Breast epithelium (tissue), 4 donors: ENCODE results near the gene RCOR1. TPM values are rescaled to one million over a fixed set of nuclear protein-coding genes. Genes with fewer than 3 reads are reported as not detected.

Source experiments
- DNase-seq, 2 donors: peaks; one replicate each; pipeline ENCODE4 v3.0.0-alpha.2; 2019; ENCODE audit warnings: low spot score in 2 of 2
- H3K27ac ChIP-seq, 2 donors: fragments of 200-600 bp; sonication (generic) in 1 of 2; one replicate each; pipeline ENCODE4 v1.5.1; 2016 to 2019; ENCODE audit warnings: mild to moderate bottlenecking in 1 of 2
- H3K27me3 ChIP-seq, 2 donors: fragments of 200-600 bp; sonication (generic) in 1 of 2; one replicate each; pipeline versions ENCODE4 v1.5.1 to v1.6.0; 2017 to 2019; ENCODE audit warnings: control low read depth in 1 of 2, mild to moderate bottlenecking in 1 of 2
- H3K36me3 ChIP-seq: fragments of 200-600 bp; one replicate; pipeline ENCODE4 v1.5.1; 2019
- H3K4me1 ChIP-seq, 2 donors: fragments of 200-600 bp; sonication (generic); one replicate each; pipeline ENCODE4 v1.5.1; 2016 to 2019; ENCODE audit warnings: control low read depth in 1 of 2
- H3K4me3 ChIP-seq, 3 donors: fragments of 200-600 bp; sonication (generic); 1 replicate in 2 of 3; 2 replicates in 1 of 3; pipeline ENCODE4 v1.5.1; 2016 to 2019; ENCODE audit warnings: mild to moderate bottlenecking in 3 of 3, moderate library complexity in 2 of 3
- H3K9me3 ChIP-seq, 2 donors: fragments of 200-600 bp; sonication (generic) in 1 of 2; one replicate each; pipeline ENCODE4 v1.5.1; 2016 to 2019; ENCODE audit warnings: control low read depth in 1 of 2
- CTCF ChIP-seq, 3 donors: fragments of 450-650 bp; IDR thresholded peaks; one replicate each; pipeline ENCODE4 v1.5.1; 2016 to 2017; ENCODE audit warnings: antibody characterized with exemption in 3 of 3, mild to moderate bottlenecking in 3 of 3, moderate library complexity in 3 of 3
- POLR2A ChIP-seq: fragments of 450-650 bp; IDR thresholded peaks from one replicate; pipeline ENCODE4 v1.6.1; 2016; ENCODE audit warnings: antibody characterized with exemption, mild to moderate bottlenecking, moderate library complexity
- POLR2AphosphoS5 ChIP-seq, 3 donors: sonication (generic); formaldehyde crosslinking; IDR thresholded peaks; one replicate each; pipeline ENCODE4 v1.6.1; 2017; ENCODE audit warnings: antibody characterized with exemption in 3 of 3
- intact Hi-C: fragments of 100-400 bp; cut with DNase I; formaldehyde crosslinking; loops from one replicate; pipeline ENCODE4 v1.15.1; 2023; ENCODE audit warnings: low total_unique reads
- total RNA-seq, 3 donors: library from RNA; depleted of rRNA; stranded (reverse); fragments of >200 nt; gene quantifications; one replicate each; pipeline ENCODE4 v1.1.0, GENCODE V29; 2016

RCOR1 gene
- total RNA-seq, 3 donors from 2014 or later: 15.7 to 21.8 (median 20.3) TPM

DNA sequence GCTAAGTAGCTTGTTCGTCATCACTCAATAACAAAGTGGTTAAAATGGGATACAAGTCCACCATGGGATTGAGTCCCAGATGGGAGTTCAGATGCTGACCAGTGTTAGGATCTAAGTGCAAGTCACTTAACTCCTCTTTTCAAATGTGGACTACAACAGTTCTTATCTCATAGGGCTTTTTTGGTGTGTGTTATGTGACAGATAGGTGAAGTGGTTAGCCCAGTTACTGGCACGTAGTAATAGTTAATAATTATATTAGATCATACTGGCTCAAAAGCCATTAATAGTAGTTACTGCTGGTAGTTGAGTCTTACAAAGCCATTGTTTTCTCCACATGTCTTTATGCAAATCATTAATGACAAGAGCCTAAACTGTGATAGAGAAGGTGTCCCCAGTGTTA lies 73.2 kb downstream of the RCOR1 start:
- Histone ChIP-seq H3K4me3 (no peak overlapping the region), H3K27ac (no peak overlapping the region), H3K27me3 (no peaks in the 10 kb centered on the region), H3K9me3 (no peaks in the 10 kb centered on the region), H3K4me1 (no peaks in the 10 kb centered on the region), H3K36me3 (no peaks in the 10 kb centered on the region)
- intact Hi-C loops: no loop called here
- TF ChIP-seq POLR2AphosphoS5 (IDR thresholded peaks at IDR 0.05) (no peak), CTCF (IDR thresholded peaks at IDR 0.05) (no peak), POLR2A (no peak)
- DNase-seq: no peak

DNA sequence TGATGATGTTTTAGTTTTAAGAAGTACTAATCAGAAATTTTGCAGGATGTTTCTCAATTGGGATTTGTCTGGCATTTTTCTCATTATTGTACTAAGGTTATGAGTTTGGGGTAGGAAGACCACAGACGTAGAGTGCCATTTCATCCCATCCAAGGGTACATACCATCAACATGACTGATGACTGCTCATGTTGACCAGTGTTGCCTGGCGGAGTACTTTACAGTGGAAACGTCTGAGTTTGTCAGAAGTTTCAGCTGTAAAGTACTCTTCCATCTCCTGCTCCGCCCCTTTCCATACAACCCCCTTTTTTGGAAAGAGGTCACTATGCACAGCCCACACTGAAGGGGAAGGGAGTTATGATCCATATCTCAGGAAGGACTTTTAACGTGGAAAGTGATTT lies 74.2 kb downstream of the RCOR1 start:
- DNase-seq: no peak
- intact Hi-C loops: no loop called here
- no peaks in the 10 kb centered on the region for H3K4me1 ChIP-seq
- no peaks in the 10 kb centered on the region for H3K36me3 ChIP-seq
- H3K27ac ChIP-seq: no peak overlapping the region
- H3K27me3 ChIP-seq: no peaks in the 10 kb centered on the region
- H3K4me3 ChIP-seq: no peak overlapping the region
- H3K9me3 ChIP-seq: no peaks in the 10 kb centered on the region
- TF ChIP-seq CTCF (IDR thresholded peaks at IDR 0.05) (no peak), POLR2A (no peak), POLR2AphosphoS5 (IDR thresholded peaks at IDR 0.05) (no peak)

DNA sequence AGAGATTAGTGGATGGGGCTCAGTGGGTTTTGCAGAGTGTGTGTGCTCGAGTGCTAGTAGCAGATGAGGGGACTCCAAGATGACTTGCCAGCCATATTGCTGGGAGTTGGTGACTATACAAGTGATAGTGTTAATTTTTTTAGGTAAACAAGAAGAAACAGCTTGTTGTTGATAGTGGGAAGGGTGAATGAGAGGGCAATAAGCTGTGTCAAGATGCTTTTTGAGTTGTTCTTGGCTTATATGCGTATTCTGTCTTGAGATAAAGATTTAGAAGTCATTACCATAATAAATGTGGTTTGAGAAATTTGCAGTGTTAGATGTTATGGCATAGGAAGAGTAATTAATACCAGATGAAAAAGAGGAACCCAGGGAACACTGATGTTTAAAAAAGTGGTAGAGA lies 75.3 kb downstream of the RCOR1 start:
- no peaks in the 10 kb centered on the region for H3K27me3 ChIP-seq
- DNase-seq: no peak
- H3K27ac ChIP-seq: no peak overlapping the region
- H3K4me1 ChIP-seq: no peaks in the 10 kb centered on the region
- intact Hi-C loops: no loop called here
- no peaks in the 10 kb centered on the region for H3K9me3 ChIP-seq
- H3K4me3 ChIP-seq: no peak overlapping the region
- H3K36me3 ChIP-seq: no peaks in the 10 kb centered on the region
- TF ChIP-seq CTCF (IDR thresholded peaks at IDR 0.05): no peak
- no peak for TF ChIP-seq POLR2AphosphoS5 (IDR thresholded peaks at IDR 0.05)
- no peak for TF ChIP-seq POLR2A

DNA sequence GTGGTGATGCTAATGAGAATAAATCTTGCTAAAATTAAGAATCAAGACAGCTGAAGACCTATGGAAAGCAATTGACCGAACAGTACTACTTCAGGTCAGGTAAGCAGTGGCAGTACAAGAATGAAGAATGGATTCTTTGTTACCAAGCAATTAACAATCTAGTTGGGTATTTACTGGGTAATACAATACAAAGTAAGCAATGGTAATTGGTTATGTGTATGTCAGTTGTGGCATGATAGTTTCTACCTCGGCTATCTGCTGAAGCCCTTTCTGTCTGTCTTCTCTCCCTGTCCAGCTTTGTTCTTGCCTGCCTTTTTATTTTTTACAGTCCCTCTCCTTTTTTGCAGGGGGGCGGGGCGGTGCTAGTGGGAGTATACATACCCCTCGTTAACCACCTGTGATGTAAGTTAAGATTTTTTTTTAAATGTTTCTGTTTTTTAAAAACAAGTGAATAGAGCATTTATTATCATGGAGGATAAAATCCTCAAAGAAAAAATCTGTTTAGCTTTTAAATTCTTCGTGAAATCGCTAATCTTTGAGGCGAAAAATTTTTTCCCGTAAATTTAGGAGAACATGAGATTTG lies 75.9 kb downstream of the RCOR1 start:
- H3K36me3 ChIP-seq: no peaks in the 10 kb centered on the region
- intact Hi-C loops: no loop called here
- H3K27me3 ChIP-seq: no peaks in the 10 kb centered on the region
- H3K4me3 ChIP-seq: no peak overlapping the region
- DNase-seq: no peak
- TF ChIP-seq POLR2AphosphoS5 (IDR thresholded peaks at IDR 0.05) (no peak), POLR2A (no peak), CTCF (IDR thresholded peaks at IDR 0.05) (no peak)
- no peak overlapping the region for H3K27ac ChIP-seq
- H3K9me3 ChIP-seq: no peaks in the 10 kb centered on the region
- no peaks in the 10 kb centered on the region for H3K4me1 ChIP-seq

GRCh38 chr14:102671410-102671809 lies 79.0 kb downstream of the RCOR1 start:
- TF ChIP-seq CTCF (IDR thresholded peaks at IDR 0.05) (no peak), POLR2AphosphoS5 (IDR thresholded peaks at IDR 0.05) (no peak), POLR2A (no peak)
- intact Hi-C loops: no loop called here

More at GRCh38 chr14:102671410-102671809, 79.0 kb downstream of the RCOR1 start:
- Histone ChIP-seq H3K36me3 (no peaks in the 10 kb centered on the region), H3K9me3 (no peaks in the 10 kb centered on the region), H3K4me3 (no peak overlapping the region), H3K4me1 (no peaks in the 10 kb centered on the region), H3K27me3 (no peaks in the 10 kb centered on the region), H3K27ac (no peak overlapping the region)
- no peak for DNase-seq
